Skeletal muscle cell (primary cell): ENCODE data around the gene BRICD5.
"Not testable (repeated sequence)": the region's sequence is repeated elsewhere in the genome, so short reads cannot be mapped to it uniquely, and the experiment has no call there.

Source experiments
- DNase-seq: peaks from one replicate; pipeline ENCODE4 v3.0.0-alpha.2; 2010; ENCODE audit warnings: low read depth
- H3K4me3 ChIP-seq: 2 replicates; pipeline ENCODE4 v1.5.1; 2011; ENCODE audit warnings: low read depth, mild to moderate bottlenecking, control low read depth, low read length, moderate library complexity

Gene BRICD5

DNA sequence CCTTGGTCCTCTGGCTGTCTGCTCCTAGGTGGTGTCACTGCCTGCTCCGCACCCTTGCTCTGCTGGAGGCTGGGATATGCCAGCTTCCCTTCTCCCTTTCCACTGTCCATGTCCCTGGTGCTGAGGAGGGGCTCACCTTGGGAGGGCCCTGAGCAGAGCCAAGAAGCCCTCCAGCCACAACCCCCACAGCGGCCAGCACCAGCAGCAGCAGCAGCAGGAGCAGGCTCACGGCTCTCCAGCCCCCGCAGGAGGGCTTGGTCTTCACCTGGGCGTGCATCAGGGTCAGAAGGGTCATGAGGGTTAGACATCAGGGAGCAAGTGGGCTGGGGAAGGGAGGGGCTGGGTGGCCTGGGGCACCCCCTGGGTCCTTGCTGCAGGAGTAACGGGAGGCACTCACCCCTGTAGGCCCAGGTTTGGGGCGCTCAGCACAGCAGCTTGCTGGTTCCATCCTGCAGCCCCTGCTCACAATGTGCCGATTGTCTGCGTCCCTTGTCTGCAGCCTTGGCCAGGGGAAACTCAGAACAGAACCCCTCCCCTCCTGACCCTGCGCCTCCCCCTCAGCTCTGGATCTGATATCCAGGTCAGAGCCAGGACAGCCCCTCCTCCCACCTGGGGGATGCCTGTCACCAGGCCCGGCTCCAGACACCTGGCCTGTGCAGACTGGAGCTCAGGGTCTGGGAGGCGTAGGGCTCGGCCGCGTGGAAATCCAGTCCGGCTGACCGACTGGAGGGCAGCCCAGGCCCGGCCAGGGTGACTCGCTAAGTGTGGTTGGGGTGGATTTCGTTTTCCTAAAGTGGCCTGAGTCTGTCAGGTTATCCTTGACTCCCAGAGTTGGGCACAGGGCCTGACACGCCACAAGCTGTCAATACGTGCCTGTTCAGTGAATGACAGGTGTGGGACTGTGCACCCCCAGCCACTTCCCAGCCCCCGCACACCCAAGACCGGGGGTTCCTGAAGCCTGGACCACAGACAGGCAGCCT lies at the start of gene BRICD5:
TSS of gene BRICD5 (minus strand) at position 478 of the 980 bp plus-strand sequence. CDS start at position 448, 30 bp downstream.
- no peak within 1 kb of the TSS for H3K4me3 ChIP-seq
- no peak for DNase-seq

GRCh38 chr16:2260250-2260649 lies 49.6 kb upstream of the BRICD5 start:
- no peak overlapping the region for H3K4me3 ChIP-seq
- no peak for DNase-seq

DNA sequence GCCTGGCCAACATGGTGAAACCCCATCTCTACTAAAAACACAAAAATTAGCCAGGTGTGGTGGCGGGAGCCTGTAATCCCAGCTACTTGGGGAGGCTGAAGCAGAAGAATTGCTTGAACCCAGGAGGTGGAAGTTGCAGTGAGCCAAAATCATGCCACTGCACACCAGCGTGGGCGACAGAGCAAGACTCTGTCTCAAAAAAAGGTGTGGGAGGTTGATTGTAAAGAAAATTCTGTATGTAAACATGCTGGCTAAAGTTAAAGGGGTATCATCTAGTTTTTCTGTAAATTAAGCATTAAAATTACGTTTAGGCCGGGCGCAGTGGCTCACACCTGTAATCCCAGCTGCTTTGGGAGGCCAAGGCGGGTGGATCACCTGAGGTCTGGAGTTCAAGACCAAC lies 47.9 kb upstream of the BRICD5 start:
- not testable (repeated sequence) for H3K4me3 ChIP-seq, DNase-seq

DNA sequence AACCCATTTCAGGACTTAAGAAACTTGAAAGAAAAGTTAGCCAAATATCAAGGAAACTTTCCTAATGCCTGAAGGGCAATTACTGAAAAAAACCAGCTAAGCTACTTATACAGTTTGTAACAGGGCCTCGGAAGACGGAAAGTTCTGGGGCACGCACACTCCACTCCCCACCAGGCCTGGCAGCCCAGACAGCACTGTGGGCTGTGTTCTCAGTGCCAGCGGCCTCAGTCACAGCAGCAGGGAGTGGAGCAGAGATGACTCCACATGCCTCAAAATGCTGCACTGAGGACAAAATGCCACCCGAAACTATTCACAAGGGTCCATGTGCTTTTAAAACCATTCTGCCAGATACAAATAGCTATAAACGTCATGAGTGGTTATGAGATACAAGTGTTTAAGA lies 47.1 kb upstream of the BRICD5 start:
- no peak for DNase-seq
- H3K4me3 ChIP-seq, result no peak overlapping the region

DNA sequence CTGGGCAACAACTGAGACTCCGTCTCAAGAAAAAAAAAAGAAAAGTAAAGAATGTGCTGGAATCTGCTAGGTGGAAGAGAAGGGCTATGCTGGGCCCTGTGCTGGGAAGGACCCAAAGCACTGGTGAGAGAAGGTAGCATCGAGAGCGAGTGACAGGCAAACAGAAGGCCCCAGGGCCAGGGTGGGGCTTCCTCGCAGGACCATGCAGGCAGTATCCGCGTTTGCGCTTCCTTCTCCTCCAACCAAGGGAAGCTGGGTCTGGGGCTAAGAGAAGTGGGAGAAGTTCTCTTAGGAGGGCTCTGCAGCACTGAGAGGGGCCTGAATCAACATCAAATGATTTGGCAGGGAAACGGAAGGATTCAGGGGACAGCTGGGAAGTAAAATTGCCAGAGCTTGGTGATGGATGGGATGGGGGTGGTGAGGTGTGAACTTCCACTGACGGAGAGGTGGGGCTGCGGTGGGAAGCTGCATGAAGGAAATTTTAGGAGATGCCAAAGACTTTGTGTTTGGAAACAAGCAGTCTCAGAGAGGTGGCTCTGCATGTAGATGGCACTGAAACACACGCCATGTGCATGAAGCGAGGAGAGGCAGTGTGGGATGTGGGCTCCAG lies 46.0 kb upstream of the BRICD5 start:
- H3K4me3 ChIP-seq, result no peak overlapping the region
- DNase-seq, result no peak

GRCh38 chr16:2253293-2253692 lies 42.6 kb upstream of the BRICD5 start:
- DNase-seq, result no peak
- no peak overlapping the region for H3K4me3 ChIP-seq

DNA sequence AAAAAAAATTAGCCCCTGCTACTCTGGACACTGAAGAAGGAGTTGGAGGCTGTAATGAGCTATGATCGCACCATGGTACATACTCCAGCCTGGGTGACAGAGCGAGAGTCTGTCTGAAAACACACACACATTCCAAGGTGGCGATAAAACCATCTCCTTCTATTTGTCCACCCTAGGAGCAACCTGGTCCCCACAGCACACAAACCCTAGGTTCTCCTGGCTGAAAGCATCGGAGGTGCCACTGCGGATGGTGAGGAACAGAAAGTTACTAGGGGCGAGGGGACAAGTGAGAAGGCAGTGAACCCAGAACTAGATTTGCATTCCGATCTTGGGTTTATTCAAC lies 42.1 kb upstream of the BRICD5 start:
- H3K4me3 ChIP-seq, result no peak overlapping the region
- no peak for DNase-seq

DNA sequence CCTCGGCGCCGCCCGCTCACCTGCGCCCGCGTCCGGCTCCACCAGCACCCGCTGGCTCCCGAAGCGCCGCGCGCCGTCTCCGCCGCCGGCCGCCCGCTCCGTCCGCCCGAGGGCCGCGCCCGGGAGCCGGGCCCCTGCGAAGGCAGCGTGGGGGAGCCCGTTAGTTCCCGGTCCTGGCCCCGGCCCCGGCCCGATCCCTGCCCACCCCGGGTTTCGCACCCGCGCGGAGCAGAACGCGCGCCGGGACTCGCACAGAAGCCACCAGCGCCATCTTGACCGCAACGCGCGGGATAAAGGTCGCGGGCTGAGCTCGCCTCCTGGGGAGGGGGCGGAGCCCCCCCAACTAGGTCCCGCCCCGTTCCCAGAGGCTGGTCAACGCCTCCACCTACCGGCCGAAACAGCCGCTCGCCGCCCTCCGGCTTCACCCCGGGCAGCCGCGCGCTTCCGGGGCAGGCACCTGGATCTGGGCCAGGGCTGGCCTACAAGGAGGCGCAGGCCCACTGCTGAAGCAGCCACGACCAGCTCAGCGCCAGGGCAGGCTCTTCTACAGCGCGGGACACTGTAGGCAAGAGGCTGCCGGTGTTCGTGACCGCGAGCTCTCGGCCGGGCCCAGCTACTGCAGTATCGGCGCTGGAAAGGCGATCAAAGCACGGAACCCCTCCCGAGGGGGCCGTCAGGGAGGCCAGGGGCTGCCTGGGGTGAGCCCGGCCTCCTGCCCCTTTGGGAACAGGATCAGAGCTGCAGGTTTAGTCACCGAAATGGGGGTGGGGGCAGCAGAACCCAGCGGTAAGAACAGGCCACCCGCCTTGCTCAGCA lies 40.8 kb upstream of the BRICD5 start, which contains the start of gene ECI1:
TSS of gene ECI1 (minus strand) at position 292 of the 816 bp plus-strand sequence. CDS start at position 271, 21 bp downstream.
- H3K4me3 ChIP-seq, result peak within 1 kb of the TSS; percentile 66
- peak; percentile 69 for DNase-seq

DNA sequence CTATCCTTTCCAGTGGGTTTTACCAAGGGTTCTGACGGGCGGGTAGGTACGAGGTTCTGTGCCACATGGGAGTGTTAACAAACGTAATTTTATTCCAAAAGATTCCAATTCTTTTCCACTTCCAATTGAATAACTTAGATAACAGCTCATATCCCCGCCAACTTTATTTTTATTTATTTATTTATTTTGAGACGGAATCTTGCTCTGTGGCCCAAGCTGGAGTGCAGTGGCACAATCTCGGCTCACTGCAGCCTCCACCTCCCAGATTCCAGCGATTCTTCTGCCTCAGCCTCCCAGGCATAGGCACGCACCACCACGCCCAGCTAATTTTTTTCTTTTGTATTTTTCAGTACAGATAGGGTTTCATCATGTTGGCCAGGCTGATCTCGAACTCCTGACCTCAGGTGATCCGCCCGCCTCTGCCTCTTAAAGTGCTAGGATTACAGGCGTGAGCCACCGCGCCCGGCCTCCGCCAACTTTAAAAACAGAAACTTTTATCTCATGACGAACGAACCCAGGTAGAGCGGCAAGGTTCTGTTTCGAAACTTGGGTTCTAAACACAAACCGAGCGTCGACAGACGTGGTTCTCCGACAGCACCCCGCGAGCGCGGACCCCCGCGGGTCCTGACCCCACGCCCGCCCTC lies 40.1 kb upstream of the BRICD5 start:
- no peak for DNase-seq
- H3K4me3 ChIP-seq, result peak overlapping the region; percentile 66

DNA sequence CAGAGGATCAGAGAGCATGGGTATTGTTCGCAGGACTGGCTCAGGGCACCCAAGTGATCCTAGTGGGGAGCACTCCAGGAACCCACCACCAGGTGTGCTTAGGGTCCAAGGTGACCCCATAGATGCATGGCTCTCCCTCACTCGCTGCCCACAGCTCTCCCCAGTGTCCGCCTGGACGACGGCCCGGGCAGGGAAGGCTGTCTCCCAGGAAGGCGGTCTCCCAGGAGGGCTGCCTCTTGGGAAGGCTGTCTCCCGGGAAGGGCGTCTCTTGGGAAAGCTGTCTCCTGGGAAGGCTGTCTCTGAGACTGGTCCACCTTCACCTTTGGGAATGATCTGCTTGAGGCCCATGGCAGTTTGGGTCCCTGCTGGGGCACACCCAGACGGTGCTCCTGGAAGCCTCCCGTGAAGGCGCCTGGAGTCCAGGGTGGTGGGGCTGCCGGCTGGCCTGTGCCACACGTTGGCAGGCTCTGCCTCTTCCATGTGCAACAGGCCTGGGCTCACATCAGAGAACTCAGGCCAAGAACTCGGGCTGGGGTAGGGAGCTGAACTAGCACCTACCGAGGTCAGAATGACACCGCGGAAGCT lies 35.7 kb upstream of the BRICD5 start:
- H3K4me3 ChIP-seq, result no peak overlapping the region
- no peak for DNase-seq

GRCh38 chr16:2244926-2245795 lies 34.5 kb upstream of the BRICD5 start:
- H3K4me3 ChIP-seq, result no peak overlapping the region
- DNase-seq, result no peak

DNA sequence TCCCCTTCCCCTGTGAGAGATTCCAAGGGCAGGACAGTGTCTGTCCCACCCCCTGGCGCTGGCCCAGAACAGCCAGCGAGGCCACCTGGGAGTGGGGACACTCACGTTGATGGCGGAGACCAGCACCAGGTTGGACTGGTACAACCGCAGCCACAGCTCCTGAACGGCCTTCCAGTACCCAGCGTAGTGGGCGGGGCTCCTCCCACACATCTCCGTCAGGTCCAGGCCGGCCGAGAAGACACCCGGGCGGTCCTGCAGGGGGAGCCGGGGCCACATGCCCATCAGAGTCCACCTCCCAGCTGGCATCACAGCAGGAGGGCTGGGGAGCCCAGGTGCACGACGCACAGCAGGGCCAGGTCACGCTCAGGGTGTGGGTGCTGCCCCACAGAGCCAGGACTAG lies 33.6 kb upstream of the BRICD5 start:
- DNase-seq, result no peak
- H3K4me3 ChIP-seq, result no peak overlapping the region

DNA sequence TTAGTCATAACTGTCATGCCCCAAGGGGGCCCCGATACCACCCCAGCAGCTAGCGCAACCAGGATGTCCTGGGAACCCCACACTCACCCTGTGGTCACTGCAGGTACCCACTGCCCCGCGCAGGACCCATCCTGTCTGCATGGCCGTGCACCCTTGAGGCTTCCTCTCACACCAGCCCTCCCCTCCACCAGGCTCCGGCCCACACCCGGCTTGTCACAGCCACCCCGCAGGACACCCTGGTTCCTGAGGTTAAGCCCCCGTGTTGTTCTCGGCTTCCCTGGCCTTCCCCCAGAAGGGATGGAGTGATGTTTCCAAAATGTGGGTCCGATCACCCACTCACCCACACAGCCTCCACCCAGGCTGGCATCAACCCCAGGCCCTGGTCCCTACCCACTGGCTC lies 33.1 kb upstream of the BRICD5 start:
- H3K4me3 ChIP-seq, result no peak overlapping the region
- DNase-seq, result no peak

DNA sequence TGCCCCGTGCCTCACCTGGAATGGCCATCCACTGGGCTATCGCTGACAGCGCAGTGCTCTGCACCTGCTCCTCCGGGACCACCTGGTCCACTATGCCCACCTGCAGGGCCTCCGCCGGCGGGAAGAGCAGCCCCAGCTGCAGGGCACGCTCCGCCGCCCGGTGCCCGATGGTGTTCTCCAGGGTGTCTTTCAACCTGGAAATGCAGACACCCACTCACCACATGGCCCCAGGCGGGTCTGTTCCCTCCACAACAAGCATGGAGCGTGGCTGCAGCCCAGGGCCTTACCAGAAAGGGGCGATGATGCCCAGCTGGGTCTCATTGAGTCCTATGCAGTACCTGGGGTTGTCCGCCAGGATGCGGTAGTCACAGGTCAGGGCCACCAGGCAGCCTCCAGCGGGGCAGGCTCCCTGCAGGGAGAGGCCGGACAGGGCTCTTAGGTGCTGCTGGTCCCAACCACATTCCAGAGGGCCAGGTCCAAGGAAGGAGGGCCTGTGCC lies 32.4 kb upstream of the BRICD5 start:
- no peak for DNase-seq
- no peak overlapping the region for H3K4me3 ChIP-seq

DNA sequence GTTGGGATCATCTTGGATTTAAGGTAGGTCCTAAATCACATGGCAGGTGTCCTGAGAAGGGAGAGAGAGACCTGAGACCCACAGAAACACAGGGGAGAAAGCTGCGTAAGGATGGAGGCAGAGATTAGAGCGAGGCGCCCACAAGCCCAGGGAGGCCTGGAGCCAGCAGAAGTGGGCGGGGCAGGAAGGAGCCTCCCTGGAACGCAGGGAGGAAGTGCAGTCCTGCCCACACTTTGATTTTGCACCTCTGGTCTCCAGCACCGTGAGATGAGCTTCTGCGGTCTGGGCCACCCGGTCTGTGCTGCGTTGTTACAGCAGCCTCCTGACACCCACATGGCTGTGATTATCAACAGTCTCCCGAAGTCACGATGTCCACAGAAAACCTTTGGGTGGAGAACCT lies 31.9 kb upstream of the BRICD5 start:
- DNase-seq, result no peak

GRCh38 chr16:2240331-2240730 lies 29.7 kb upstream of the BRICD5 start:
- not testable (repeated sequence) for H3K4me3 ChIP-seq, DNase-seq

More for the DNA sequence above, 31.9 kb upstream of the BRICD5 start:
- H3K4me3 ChIP-seq, result no peak overlapping the region

DNA sequence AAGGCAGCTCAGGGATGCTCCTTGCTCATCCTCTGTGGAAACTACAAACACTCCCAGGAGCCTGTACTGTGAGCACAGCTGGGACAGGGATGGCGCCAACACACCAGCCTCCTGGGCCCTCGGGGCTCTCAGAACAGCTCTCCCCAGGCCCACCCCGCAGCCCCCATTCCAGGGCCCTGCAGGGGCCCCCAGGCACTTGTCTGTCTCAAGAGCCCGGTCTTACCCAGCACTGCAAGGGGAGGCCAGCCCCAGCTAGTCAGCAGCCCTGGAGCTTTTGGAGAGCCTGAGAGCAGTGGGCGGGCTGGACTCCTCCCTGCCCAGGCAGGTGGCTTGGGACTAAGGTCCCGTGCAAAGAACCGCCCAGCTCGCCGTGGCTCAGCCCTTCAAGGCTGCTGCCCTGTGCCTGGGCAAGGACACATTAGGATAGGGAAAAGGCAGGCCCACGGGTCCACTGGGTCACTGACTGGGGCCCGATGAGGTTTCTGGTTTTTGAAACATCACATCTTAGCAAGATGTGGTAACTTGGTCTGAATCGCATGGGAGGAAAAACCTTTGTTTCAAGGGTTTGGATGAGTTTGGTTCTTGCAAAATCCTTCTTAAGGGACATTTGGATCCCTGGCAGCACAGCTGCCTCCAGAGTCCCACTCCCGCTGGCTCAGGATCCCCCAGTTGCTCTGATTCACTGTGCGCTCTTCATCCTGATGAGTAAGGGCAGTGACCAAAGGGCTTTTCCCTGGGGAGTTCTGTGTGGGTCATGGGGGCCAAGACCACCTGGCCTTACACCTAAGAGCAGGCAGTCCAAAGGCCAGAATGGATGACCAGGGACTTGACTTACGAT lies 28.4 kb upstream of the BRICD5 start:
- no peak overlapping the region for H3K4me3 ChIP-seq
- no peak for DNase-seq
